ENCODE measurements around the gene KIF2B.

KIF2B gene

GRCh38 chr17:53804437-53804836 lies 18.3 kb upstream of the KIF2B start:
- Histone ChIP-seq H3K4me3 (ENCODE audit: control insufficient read depth in 1 of 7, extremely low read depth in 1 of 7, insufficient read depth in 4 of 7, low read depth in 2 of 7, low read length in 6 of 7) (no peak overlapping the region), H3K36me3 (ENCODE audit: control insufficient read depth in 4 of 4, insufficient read depth in 4 of 4, low read length in 3 of 4) (no peaks in the 10 kb centered on the region), H3K27me3 (replicated peaks in 2 of 5; ENCODE audit: control insufficient read depth in 4 of 5, insufficient read depth in 5 of 5, low read length in 4 of 5) (no peaks in the 10 kb centered on the region), H3K9me3 (ENCODE audit: control extremely low read depth in 1 of 5, control insufficient read depth in 4 of 5, insufficient read depth in 2 of 5, low read depth in 1 of 5, low read length in 4 of 5) (no peaks in the 10 kb centered on the region), H3K4me1 (ENCODE audit: control extremely low read depth in 1 of 4, control insufficient read depth in 4 of 4, insufficient read depth in 4 of 4, low read length in 3 of 4) (no peaks in the 10 kb centered on the region), H3K27ac (ENCODE audit: insufficient read depth in 1 of 2, low read depth in 1 of 2, low read length in 2 of 2, poor library complexity in 1 of 2, severe bottlenecking in 2 of 2) (no peak overlapping the region)
- WGBS (ENCODE audit: insufficient coverage): 88% methylated on average over 2 of the region's 5 CpGs
- CTCF ChIA-PET: no interaction called here
- DNase-seq: no peak
- POLR2A ChIA-PET: no interaction called here

DNA sequence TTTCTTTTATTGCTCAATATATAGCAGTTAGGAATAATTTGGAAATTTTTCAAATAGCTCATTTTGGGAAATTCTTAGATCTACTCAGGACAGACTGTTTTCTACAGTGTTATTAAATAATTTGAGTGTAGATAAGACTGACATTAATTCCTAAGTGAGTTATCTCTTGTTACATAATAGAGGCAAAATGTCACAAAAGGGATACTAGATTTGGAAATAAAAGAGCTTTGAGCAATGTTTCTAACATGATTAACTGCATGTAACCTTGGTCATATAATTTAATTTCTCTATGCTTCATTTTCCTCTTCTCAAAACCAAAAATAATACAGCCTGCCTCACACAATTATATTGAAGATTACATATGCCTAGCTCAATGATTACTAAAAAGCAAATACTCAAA lies 16.3 kb upstream of the KIF2B start:
- H3K27me3 ChIP-seq (replicated peaks in 2 of 5; ENCODE audit: control insufficient read depth in 4 of 5, insufficient read depth in 5 of 5, low read length in 4 of 5): no peaks in the 10 kb centered on the region
- no peak for DNase-seq
- H3K27ac ChIP-seq (ENCODE audit: insufficient read depth in 1 of 2, low read depth in 1 of 2, low read length in 2 of 2, poor library complexity in 1 of 2, severe bottlenecking in 2 of 2): no peak overlapping the region
- H3K36me3 ChIP-seq (ENCODE audit: control insufficient read depth in 4 of 4, insufficient read depth in 4 of 4, low read length in 3 of 4): no peaks in the 10 kb centered on the region
- H3K4me1 ChIP-seq (ENCODE audit: control extremely low read depth in 1 of 4, control insufficient read depth in 4 of 4, insufficient read depth in 4 of 4, low read length in 3 of 4): no peaks in the 10 kb centered on the region
- ChIA-PET CTCF (no interaction called here), POLR2A (no interaction called here)
- H3K4me3 ChIP-seq (ENCODE audit: control insufficient read depth in 1 of 7, extremely low read depth in 1 of 7, insufficient read depth in 4 of 7, low read depth in 2 of 7, low read length in 6 of 7): no peak overlapping the region
- H3K9me3 ChIP-seq (ENCODE audit: control extremely low read depth in 1 of 5, control insufficient read depth in 4 of 5, insufficient read depth in 2 of 5, low read depth in 1 of 5, low read length in 4 of 5): no peaks in the 10 kb centered on the region

GRCh38 chr17:53807286-53807685 lies 15.4 kb upstream of the KIF2B start:
- H3K4me1 ChIP-seq (ENCODE audit: control extremely low read depth in 1 of 4, control insufficient read depth in 4 of 4, insufficient read depth in 4 of 4, low read length in 3 of 4): no peaks in the 10 kb centered on the region
- WGBS (ENCODE audit: insufficient coverage): 100% methylated on average over 5 of the region's 6 CpGs
- ChIA-PET CTCF (no interaction called here), POLR2A (no interaction called here)
- no peak overlapping the region for H3K27ac ChIP-seq (ENCODE audit: insufficient read depth in 1 of 2, low read depth in 1 of 2, low read length in 2 of 2, poor library complexity in 1 of 2, severe bottlenecking in 2 of 2)
- no peaks in the 10 kb centered on the region for H3K27me3 ChIP-seq (replicated peaks in 2 of 5; ENCODE audit: control insufficient read depth in 4 of 5, insufficient read depth in 5 of 5, low read length in 4 of 5)
- H3K4me3 ChIP-seq (ENCODE audit: control insufficient read depth in 1 of 7, extremely low read depth in 1 of 7, insufficient read depth in 4 of 7, low read depth in 2 of 7, low read length in 6 of 7): no peak overlapping the region
- DNase-seq: no peak
- H3K9me3 ChIP-seq (ENCODE audit: control extremely low read depth in 1 of 5, control insufficient read depth in 4 of 5, insufficient read depth in 2 of 5, low read depth in 1 of 5, low read length in 4 of 5): no peaks in the 10 kb centered on the region
- H3K36me3 ChIP-seq (ENCODE audit: control insufficient read depth in 4 of 4, insufficient read depth in 4 of 4, low read length in 3 of 4): no peaks in the 10 kb centered on the region

DNA sequence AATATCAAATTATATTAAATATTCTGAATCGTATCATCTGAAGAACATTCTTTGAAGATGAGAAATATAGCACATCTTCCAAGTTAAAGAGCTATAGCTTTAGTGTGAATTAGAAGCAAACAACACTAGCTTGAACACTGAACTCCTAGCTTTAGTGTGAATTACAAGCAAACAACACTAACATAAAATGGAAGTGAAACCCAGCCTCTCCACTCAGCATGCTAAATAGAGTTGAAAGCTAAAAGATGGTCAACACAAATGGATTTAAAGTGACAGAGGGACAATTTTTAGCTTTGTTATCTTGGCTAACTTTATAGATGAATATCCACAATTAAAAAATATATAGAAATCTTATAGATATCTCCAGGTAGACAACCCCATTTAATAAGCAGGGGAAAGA lies 4.5 kb upstream of the KIF2B start:
- H3K36me3 ChIP-seq (ENCODE audit: control insufficient read depth in 4 of 4, insufficient read depth in 4 of 4, low read length in 3 of 4): no peaks in the 10 kb centered on the region
- no peak for DNase-seq
- H3K9me3 ChIP-seq (ENCODE audit: control extremely low read depth in 1 of 5, control insufficient read depth in 4 of 5, insufficient read depth in 2 of 5, low read depth in 1 of 5, low read length in 4 of 5): no peaks in the 10 kb centered on the region
- no peaks in the 10 kb centered on the region for H3K27me3 ChIP-seq (replicated peaks in 2 of 5; ENCODE audit: control insufficient read depth in 4 of 5, insufficient read depth in 5 of 5, low read length in 4 of 5)
- ChIA-PET CTCF (no interaction called here), POLR2A (no interaction called here)
- no peak overlapping the region for H3K27ac ChIP-seq (ENCODE audit: insufficient read depth in 1 of 2, low read depth in 1 of 2, low read length in 2 of 2, poor library complexity in 1 of 2, severe bottlenecking in 2 of 2)
- no peaks in the 10 kb centered on the region for H3K4me1 ChIP-seq (ENCODE audit: control extremely low read depth in 1 of 4, control insufficient read depth in 4 of 4, insufficient read depth in 4 of 4, low read length in 3 of 4)
- no CpG with 5 or more reads among the region's 1 CpG for WGBS (ENCODE audit: insufficient coverage)
- no peak overlapping the region for H3K4me3 ChIP-seq (ENCODE audit: control insufficient read depth in 1 of 7, extremely low read depth in 1 of 7, insufficient read depth in 4 of 7, low read depth in 2 of 7, low read length in 6 of 7)

- no peak overlapping the region for H3K27ac ChIP-seq (ENCODE audit: insufficient read depth in 1 of 2, low read depth in 1 of 2, low read length in 2 of 2, poor library complexity in 1 of 2, severe bottlenecking in 2 of 2)
- DNase-seq: no peak
- POLR2A ChIA-PET: no interaction called here
- no peaks in the 10 kb centered on the region for H3K27me3 ChIP-seq (replicated peaks in 2 of 5; ENCODE audit: control insufficient read depth in 4 of 5, insufficient read depth in 5 of 5, low read length in 4 of 5)
- no peaks in the 10 kb centered on the region for H3K36me3 ChIP-seq (ENCODE audit: control insufficient read depth in 4 of 4, insufficient read depth in 4 of 4, low read length in 3 of 4)
- no peaks in the 10 kb centered on the region for H3K4me1 ChIP-seq (ENCODE audit: control extremely low read depth in 1 of 4, control insufficient read depth in 4 of 4, insufficient read depth in 4 of 4, low read length in 3 of 4)
- H3K4me3 ChIP-seq (ENCODE audit: control insufficient read depth in 1 of 7, extremely low read depth in 1 of 7, insufficient read depth in 4 of 7, low read depth in 2 of 7, low read length in 6 of 7): no peak overlapping the region
- CTCF ChIA-PET: no interaction called here
- no CpG with 5 or more reads among the region's 2 CpGs for WGBS (ENCODE audit: insufficient coverage)
- H3K9me3 ChIP-seq (ENCODE audit: control extremely low read depth in 1 of 5, control insufficient read depth in 4 of 5, insufficient read depth in 2 of 5, low read depth in 1 of 5, low read length in 4 of 5): no peaks in the 10 kb centered on the region
Measured at GRCh38 chr17:53818929-53819328, 3.8 kb upstream of the KIF2B start.

- no peak for DNase-seq
- H3K36me3 ChIP-seq (ENCODE audit: control insufficient read depth in 4 of 4, insufficient read depth in 4 of 4, low read length in 3 of 4): no peaks in the 10 kb centered on the region
- no peaks in the 10 kb centered on the region for H3K4me1 ChIP-seq (ENCODE audit: control extremely low read depth in 1 of 4, control insufficient read depth in 4 of 4, insufficient read depth in 4 of 4, low read length in 3 of 4)
- no peaks in the 10 kb centered on the region for H3K9me3 ChIP-seq (ENCODE audit: control extremely low read depth in 1 of 5, control insufficient read depth in 4 of 5, insufficient read depth in 2 of 5, low read depth in 1 of 5, low read length in 4 of 5)
- no peak overlapping the region for H3K27ac ChIP-seq (ENCODE audit: insufficient read depth in 1 of 2, low read depth in 1 of 2, low read length in 2 of 2, poor library complexity in 1 of 2, severe bottlenecking in 2 of 2)
- WGBS (ENCODE audit: insufficient coverage): 100% methylated on average over 1 of the region's 1 CpG
- CTCF ChIA-PET: no interaction called here
- H3K4me3 ChIP-seq (ENCODE audit: control insufficient read depth in 1 of 7, extremely low read depth in 1 of 7, insufficient read depth in 4 of 7, low read depth in 2 of 7, low read length in 6 of 7): no peak overlapping the region
- H3K27me3 ChIP-seq (replicated peaks in 2 of 5; ENCODE audit: control insufficient read depth in 4 of 5, insufficient read depth in 5 of 5, low read length in 4 of 5): no peaks in the 10 kb centered on the region
- POLR2A ChIA-PET: no interaction called here
Measured at GRCh38 chr17:53819956-53820355, 2.8 kb upstream of the KIF2B start.

- WGBS (ENCODE audit: insufficient coverage): 91% methylated on average over 31 of the region's 32 CpGs
Measured at GRCh38 chr17:53823341-53824050, 769 bp downstream of the KIF2B start.

More at GRCh38 chr17:53823341-53824050, 769 bp downstream of the KIF2B start:
- POLR2A ChIA-PET: no interaction called here
- no peaks in the 10 kb centered on the region for H3K4me1 ChIP-seq (ENCODE audit: control extremely low read depth in 1 of 4, control insufficient read depth in 4 of 4, insufficient read depth in 4 of 4, low read length in 3 of 4)
- H3K27ac ChIP-seq (ENCODE audit: insufficient read depth in 1 of 2, low read depth in 1 of 2, low read length in 2 of 2, poor library complexity in 1 of 2, severe bottlenecking in 2 of 2): no peak overlapping the region
- no peak overlapping the region for H3K4me3 ChIP-seq (ENCODE audit: control insufficient read depth in 1 of 7, extremely low read depth in 1 of 7, insufficient read depth in 4 of 7, low read depth in 2 of 7, low read length in 6 of 7)
- CTCF ChIA-PET: no interaction called here
- no peaks in the 10 kb centered on the region for H3K36me3 ChIP-seq (ENCODE audit: control insufficient read depth in 4 of 4, insufficient read depth in 4 of 4, low read length in 3 of 4)
- DNase-seq: no peak
- H3K9me3 ChIP-seq (ENCODE audit: control extremely low read depth in 1 of 5, control insufficient read depth in 4 of 5, insufficient read depth in 2 of 5, low read depth in 1 of 5, low read length in 4 of 5): no peaks in the 10 kb centered on the region
- no peaks in the 10 kb centered on the region for H3K27me3 ChIP-seq (replicated peaks in 2 of 5; ENCODE audit: control insufficient read depth in 4 of 5, insufficient read depth in 5 of 5, low read length in 4 of 5)
